AG09309 (cell line): ENCODE results near the gene EXOSC1.
"Not testable (repeated sequence)": the region's sequence is repeated elsewhere in the genome, so short reads cannot be mapped to it uniquely, and the experiment has no call there.

Experiments used
- DNase-seq: peaks from one replicate; pipeline ENCODE4 v3.0.0-alpha.2; 2010; ENCODE audit warnings: low read depth
- H3K4me3 ChIP-seq: 2 replicates; pipeline ENCODE4 v1.5.1; 2011; ENCODE audit warnings: mild to moderate bottlenecking, low read depth, low read length, moderate library complexity; ENCODE audit not compliant: control insufficient read depth
- CTCF ChIP-seq: IDR thresholded peaks from 2 replicates; pipeline ENCODE4 v1.5.1; 2011; ENCODE audit warnings: mild to moderate bottlenecking, low read depth, low read length, inconsistent platforms; ENCODE audit not compliant: insufficient read depth, control insufficient read depth; ENCODE audit errors: missing control alignments

The EXOSC1 gene

DNA sequence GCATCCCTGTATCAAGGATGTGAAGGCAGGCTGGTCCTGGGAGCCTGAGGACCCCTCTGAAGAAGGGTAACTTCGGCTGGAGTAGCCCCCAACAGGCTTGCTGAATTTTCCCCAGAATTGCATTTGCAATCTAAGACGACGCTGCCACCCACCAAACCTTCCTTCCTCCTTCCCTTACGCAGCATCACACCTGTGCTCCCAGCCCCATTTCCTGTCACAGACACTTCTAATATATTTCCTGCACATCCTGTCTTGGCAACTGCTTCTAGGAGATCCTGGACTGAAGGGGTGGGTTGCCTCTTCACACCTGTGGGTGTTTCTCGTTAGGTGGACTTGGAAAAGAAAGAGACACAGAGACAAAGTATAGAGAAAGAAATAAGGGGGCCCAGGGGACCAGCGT, 29.2 kb downstream of the EXOSC1 start:
- no peak overlapping the region for H3K4me3 ChIP-seq
- no peak for DNase-seq
- no peak for TF ChIP-seq CTCF

DNA sequence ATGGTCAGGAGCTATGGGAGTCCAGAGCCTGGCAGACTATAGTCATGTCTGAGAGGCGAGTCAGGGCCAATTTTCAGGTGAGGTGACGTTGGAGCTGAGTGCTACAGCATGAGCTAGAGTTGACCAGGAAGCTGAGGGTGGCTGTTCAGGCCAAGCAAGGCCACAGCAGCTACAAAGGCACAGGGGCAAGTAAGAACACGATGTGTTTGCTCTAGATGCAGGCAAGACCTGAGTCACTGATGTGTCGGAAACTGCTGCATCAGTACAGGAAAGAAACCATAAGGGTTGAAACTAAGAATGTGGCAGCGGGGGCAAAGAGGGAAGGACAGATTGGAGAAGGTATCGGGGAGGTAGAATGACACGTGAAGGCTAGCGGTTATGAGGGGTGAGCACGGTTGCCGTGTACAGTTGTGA, 32.9 kb downstream of the EXOSC1 start:
- no peak for DNase-seq
- no peak overlapping the region for H3K4me3 ChIP-seq
- no peak for TF ChIP-seq CTCF

GRCh38 chr10:97411406-97411805, 34.4 kb downstream of the EXOSC1 start:
- no peak for TF ChIP-seq CTCF
- H3K4me3 ChIP-seq: no peak overlapping the region
- no peak for DNase-seq

GRCh38 chr10:97408496-97408992, 37.3 kb downstream of the EXOSC1 start:
- DNase-seq: no peak
- TF ChIP-seq CTCF: no peak
- no peak overlapping the region for H3K4me3 ChIP-seq

- no peak for DNase-seq
- no peak overlapping the region for H3K4me3 ChIP-seq
- no peak for TF ChIP-seq CTCF
Measured at GRCh38 chr10:97407952-97408248, 37.9 kb downstream of the EXOSC1 start.

GRCh38 chr10:97407211-97407951, 38.4 kb downstream of the EXOSC1 start:
- no peak overlapping the region for H3K4me3 ChIP-seq
- DNase-seq: peak; percentile 42
- TF ChIP-seq CTCF: peak; percentile 69

GRCh38 chr10:97406483-97406882, 39.3 kb downstream of the EXOSC1 start:
- not testable (repeated sequence) for DNase-seq

More at GRCh38 chr10:97406483-97406882, 39.3 kb downstream of the EXOSC1 start:
- H3K4me3 ChIP-seq: not testable (repeated sequence)
